Breast epithelium (tissue), 3 donors: ENCODE measurements around the gene AK5.

Experiments
- POLR2A ChIP-seq: fragments of 450-650 bp; IDR thresholded peaks from one replicate; pipeline ENCODE4 v1.6.1; 2016; ENCODE audit warnings: antibody characterized with exemption, mild to moderate bottlenecking, moderate library complexity
- POLR2AphosphoS5 ChIP-seq, 3 donors: sonication (generic); formaldehyde crosslinking; IDR thresholded peaks; one replicate each; pipeline ENCODE4 v1.6.1; 2017; ENCODE audit warnings: antibody characterized with exemption in 3 of 3
- TF ChIP-seq, protein P1 (sequence below), 3 donors: fragments of 450-650 bp; IDR thresholded peaks; one replicate each; pipeline ENCODE4 v1.5.1; 2016 to 2017; ENCODE audit warnings: antibody characterized with exemption in 3 of 3, mild to moderate bottlenecking in 3 of 3, moderate library complexity in 3 of 3

DNA sequence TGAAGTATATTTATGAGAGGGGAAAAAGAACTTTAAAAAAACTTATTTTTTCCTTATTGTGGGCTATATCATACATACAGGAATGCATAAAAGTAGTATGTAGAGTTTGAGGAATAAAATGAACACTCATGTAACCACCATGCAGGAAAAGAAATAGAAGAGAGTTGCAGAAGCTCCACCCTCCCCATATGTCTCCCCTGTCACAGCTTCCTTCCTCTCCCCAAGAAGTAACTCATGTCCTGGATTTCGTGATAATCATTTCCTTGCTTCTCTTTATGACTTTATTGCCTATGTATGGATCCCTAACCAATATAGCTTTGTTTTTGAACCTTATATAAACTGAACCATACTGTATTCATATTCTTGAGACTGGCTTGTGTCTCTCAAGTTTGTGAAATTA lies 274.2 kb downstream of the AK5 start:
- TF ChIP-seq POLR2AphosphoS5 (IDR thresholded peaks at IDR 0.05) (no peak), POLR2A (no peak)
- TF ChIP-seq, protein P1, sequence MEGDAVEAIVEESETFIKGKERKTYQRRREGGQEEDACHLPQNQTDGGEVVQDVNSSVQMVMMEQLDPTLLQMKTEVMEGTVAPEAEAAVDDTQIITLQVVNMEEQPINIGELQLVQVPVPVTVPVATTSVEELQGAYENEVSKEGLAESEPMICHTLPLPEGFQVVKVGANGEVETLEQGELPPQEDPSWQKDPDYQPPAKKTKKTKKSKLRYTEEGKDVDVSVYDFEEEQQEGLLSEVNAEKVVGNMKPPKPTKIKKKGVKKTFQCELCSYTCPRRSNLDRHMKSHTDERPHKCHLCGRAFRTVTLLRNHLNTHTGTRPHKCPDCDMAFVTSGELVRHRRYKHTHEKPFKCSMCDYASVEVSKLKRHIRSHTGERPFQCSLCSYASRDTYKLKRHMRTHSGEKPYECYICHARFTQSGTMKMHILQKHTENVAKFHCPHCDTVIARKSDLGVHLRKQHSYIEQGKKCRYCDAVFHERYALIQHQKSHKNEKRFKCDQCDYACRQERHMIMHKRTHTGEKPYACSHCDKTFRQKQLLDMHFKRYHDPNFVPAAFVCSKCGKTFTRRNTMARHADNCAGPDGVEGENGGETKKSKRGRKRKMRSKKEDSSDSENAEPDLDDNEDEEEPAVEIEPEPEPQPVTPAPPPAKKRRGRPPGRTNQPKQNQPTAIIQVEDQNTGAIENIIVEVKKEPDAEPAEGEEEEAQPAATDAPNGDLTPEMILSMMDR (IDR thresholded peaks at IDR 0.05), result no peak
